Measurements from ENCODE around the gene CDK5.

The CDK5 gene

DNA sequence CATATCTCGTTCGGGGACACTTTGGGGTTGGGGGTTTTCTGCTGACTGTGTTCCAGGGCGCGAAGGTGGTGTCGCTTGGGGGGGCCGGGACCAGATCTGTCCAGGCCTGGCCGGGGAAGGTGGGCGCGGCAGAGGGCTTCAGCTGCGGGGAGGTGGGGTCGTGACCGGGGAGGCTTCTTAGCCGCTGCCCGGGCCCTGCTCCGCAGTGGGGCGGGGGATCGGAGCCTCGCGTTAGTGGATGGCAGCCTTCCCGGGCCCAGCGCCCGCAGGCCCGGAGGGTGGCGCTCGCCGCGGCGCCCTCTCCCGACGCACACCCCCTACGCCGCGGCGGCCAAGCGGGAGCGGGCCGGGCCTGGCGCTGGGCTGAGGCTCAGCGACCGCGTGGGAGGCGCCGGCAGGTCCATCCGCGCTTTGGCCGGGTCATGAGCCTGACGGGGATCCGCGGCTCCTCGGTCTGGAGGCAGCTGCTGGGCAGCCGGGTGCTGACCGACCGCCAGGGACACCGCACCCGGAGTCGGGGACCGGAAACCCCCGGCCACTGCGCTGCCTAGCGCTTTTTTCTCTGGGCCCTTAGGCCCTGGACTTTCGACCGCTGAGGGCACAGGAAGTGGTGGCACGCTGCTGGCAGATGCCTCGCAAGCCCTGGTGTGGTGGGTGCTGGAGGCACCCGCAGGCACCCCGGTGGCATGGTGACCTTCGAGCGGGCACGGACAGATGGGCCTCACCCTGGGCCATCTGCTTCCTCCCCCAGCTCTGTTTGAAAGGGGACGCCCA is 29.7 kb upstream of the CDK5 start:
- DNase-seq (ENCODE audit: low spot score) = no peak

DNA sequence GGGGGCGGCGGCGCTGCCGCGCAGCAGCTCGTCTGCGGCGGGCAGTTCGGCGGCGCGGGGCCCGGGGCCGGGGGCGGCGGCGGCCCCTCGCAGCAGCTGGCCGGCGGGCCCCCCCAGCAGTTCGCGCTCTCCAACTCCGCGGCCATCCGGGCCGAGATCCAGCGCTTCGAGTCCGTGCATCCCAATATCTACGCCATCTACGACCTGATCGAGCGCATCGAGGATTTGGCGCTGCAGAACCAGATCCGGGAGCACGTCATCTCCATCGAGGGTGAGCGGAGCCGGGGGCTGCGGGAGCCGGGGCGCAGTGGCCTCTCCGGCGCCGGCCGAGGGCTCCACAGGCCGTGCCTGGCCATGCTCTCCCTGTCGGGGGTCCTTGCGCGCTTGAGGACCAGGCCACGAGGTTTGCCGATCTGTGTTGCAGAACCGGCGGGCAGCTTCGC is 29.1 kb upstream of the CDK5 start:
- no peak for DNase-seq (ENCODE audit: low spot score)

DNA sequence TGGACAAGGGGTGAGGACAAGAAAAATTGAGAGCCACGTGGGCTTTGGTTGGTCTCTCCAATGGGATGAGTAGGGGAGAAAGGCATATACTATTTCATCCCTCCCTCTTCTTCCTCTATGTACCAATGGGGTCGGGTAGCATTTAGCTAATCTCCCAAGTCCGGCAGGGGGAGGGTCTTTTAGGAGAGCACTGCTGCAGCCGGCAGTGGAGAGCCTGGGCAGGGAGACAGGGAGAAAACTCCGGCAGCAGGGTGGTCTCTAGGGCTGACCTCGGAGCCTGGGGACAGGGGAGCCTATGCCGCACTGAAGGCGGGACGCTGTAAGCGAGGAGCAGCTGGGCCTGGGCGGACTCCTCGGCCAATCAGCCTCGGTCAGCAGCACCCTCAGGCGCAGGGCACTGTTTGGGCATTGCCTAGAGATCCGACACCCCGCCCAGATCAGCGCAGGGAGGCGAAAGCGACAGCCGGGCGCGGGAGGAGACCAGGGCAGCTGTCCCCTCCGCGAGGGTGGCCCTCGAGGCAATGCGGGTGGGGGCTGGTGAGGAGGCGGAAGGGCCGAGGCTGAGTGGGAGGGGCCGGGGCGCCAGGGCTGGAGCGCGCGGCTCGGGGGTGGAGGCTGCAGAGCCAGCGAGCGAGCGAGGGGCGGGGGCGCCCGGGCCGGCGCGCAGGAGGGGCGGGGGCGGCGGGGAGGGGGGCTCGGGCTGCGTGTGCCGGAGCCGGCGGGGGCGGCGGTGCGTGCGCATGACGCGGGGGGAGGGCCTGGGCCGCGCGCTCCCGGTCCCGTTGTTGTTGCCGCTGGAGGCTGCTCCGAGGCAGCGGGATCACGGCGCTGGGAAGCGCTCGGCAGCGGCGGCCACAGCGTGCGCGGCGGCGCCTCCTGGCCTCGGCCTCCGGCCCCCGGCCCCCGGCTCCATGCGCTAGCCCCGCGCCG is 28.3 kb upstream of the CDK5 start, which contains the start of gene AGAP3:
AGAP3 (plus strand) TSS at position 785 of the 930 bp plus-strand sequence. CDS start 267 bp downstream, outside the sequence.
- DNase-seq (ENCODE audit: low spot score) = peak; percentile 89

DNA sequence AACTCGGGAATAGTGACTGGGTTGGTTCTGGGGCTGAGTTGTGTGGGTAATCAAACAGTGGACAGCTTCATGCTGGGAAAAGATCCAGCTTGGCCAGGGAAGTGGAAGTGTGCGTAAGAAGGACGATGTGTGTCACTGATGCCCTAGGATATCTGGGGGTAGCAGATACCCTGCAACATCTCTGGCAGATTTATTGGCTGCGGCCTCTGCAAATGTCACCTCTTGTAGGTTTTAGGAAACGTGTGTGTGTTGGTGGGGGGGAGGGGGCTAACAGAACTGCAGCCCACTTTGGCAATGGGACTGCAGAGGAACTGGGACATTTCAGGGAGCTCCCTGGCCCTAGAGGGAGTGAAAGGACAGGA is 27.6 kb upstream of the CDK5 start:
- no peak for DNase-seq (ENCODE audit: low spot score)

DNA sequence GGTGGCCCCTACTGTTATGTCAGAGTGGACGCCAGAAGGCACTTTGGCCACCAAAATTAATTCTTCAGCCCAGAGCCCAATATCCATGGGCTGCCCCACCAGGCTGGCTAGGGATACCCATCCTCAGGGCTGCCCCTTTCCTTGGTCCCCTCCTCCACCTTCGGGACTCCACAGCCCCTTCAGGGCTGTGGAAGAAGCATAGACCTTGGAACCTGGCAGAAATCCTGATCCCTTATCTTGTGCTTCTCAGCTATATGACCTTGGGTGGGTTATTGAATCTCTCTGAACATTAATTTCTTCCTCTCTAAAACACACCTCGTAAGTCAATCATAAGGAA is 26.1 kb upstream of the CDK5 start:
- no peak for DNase-seq (ENCODE audit: low spot score)

DNA sequence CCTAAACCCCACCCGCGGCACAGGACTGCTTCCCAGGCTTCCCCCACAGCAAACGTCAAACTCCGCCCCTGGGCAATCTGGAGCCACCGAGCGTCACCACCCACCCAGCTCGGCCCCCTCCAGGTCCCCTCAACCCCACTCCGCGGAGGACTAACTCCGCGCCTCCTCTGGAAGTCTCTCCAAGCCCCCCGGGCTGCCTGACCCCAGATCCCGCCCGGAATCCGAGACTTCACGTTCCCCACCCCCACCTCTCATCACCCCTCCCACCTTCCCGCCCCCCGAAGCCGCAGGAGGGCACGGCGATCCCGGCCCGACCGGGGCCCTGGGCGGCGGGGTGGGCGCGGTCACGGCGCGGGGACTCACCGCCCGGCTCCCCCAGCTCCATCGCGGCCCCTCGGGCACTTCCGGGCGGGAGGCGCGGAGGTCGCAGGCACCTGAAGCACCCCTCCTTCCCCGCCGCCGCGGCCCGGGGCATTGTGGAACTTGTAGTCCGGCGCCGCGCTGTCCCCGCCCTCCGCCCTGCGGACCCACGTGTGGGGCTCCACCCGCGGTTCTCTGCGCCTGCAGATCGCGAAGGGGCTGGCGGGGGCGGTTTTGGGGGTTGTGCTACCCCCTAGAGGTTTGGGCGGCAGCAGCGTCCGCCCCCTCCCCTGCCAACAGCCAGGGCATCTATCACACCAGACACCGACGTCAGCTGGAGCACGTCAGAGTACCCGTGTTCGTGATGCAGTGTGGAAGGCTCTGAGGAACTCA is 25.6 kb upstream of the CDK5 start, which contains the start of gene TMUB1:
TMUB1 (minus strand) TSS at position 423 of the 753 bp plus-strand sequence. CDS start 930 bp downstream, outside the sequence.
- peak; percentile 74 for DNase-seq (ENCODE audit: low spot score)

DNA sequence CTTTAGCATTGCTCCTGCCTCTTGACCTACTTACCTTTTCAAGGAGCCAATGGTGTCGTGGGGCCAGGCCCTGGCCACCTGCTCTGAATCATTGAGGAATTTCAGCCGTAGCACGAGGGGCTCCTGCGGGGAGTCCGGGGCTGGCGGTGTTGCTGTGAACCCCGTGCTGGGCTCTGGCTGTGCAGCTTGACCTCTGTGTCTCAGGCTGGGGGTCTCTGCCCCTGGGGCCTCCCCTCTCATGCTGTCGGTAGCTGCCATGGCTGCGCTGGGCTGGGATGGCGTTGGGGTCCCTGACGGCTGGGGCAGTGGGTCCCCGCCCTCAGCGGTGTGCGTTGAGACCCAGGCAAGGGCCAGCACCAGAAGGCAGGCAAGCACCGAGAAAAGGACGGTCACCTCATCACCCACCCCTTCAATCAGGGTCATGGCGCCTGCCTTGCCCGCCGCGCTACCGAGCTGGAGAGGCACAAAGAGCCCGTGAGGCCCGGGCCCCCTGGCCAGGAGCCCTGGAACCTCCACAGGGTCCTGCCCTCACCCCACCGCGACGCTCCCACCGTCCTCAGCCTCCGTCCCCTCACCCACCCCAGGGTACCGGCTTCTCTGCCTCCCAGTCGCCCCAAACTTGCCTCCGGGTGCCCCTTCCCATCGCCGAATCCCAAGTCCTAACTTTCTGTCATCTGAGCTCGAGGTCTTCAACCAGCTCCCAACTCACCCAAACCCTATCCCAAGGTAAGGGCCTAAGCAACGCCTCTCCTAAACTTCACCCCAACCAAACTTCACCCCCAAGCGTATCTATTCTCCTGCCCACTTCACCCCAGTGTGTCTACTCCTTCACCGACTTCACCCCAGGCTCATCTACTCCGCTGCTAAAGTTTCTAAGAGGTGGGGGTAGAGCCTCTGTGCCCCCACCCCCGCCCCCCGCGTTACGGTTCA is 24.7 kb upstream of the CDK5 start:
- no peak for DNase-seq (ENCODE audit: low spot score)

DNA sequence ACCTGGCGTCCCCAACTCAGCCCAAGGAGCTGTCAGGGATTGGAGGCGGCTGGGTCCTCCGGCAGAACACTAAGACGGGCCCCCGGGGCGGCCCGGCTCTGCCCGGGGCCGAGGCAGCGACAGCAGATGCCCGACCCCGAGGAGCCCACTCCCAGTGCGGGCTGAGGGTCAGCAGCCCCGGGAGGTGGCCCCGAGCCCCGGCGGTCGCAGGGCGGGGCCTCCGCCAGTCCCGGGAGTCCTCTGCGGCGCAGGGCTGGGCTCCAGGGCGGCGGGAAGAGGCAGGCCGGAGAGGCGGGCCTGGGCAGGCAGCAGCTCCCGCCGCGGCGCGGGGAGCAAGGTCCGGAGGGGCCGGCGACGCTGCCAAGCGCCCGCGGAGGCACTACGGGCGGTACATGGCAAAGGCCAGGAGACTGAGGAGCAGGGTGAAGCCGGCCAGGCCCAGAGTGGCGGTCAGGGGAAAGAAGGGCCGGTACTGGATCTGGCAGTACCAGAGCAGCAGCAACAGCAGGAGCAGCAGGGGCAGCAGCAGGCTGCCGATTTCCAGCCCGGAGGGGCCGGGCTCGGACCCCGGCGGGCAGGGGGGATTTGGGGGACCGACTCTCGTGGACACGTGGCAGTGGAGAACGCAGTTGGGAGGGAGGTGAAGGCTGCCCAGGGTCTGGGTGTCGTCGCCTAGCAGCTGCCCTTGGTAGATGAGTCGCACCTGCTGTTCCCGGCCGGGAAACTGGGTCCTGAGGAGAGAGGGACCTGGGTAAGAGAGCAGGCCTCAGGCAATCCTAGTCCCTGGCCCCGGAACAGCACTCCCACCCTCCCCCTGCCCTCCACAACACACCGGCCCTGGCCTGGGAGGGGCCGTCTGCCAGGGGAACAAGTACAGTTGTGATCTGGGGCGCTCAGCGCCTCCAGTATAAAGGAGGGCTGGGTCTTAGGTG is 23.7 kb upstream of the CDK5 start:
- DNase-seq (ENCODE audit: low spot score) = no peak

DNA sequence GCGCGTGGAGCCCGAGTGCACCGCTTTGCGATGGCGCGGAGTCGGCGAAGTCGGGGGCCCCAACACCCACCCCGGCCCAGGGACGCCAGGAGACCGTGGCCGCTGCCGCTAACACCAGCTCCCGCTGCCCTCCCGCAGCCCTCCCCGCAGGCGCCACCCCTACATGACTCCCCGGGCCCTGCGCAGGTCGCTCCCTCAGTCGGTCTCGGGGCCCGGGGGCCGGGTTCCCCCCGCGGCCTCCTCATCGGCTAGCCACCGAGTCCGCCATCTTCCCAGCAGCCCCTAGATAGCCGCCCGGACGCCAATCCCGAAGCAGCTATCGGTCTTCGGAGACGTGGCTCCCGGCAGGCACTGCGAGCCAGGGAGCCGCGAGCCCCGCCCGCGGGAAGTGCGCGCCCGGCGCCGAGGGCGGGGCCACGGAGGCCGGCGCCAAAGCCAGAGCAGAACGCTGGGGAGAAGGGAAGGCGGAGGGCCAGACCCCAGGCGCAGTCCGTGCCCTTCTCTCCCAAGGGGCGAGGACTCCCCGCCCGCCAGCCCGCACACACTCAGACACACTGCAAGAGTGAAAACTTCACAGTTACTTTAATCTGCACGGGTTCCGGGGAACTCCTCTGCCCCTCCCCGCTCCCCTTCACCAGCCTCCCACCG is 22.9 kb upstream of the CDK5 start, which contains the start of gene FASTK:
FASTK (minus strand) TSS at position 288 of the 648 bp plus-strand sequence; CDS start at position 245, 43 bp downstream.
- peak; percentile 90 for DNase-seq (ENCODE audit: low spot score)

DNA sequence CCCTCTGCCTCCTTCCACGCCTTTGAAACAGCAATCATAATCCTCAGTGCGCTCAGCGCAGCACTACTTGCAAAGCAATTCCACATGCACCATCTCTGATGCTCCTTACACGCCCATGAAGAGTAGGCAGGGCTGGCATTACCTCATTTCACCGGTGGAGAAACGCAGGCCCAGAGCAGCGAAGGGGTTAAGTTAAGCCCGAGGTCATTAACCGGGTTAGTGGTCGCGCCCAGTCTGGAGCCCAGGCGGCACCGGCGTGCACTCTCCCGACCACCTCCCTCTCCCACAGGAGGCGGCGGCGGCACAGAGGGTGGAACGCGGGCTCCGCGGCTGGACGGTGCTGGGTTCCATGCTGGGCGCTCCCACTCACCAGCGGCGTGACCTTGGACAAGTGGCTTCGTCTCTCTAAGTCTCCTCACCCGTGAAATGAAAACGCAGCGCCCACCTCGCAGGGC is 22.4 kb upstream of the CDK5 start:
- DNase-seq (ENCODE audit: low spot score) = no peak

DNA sequence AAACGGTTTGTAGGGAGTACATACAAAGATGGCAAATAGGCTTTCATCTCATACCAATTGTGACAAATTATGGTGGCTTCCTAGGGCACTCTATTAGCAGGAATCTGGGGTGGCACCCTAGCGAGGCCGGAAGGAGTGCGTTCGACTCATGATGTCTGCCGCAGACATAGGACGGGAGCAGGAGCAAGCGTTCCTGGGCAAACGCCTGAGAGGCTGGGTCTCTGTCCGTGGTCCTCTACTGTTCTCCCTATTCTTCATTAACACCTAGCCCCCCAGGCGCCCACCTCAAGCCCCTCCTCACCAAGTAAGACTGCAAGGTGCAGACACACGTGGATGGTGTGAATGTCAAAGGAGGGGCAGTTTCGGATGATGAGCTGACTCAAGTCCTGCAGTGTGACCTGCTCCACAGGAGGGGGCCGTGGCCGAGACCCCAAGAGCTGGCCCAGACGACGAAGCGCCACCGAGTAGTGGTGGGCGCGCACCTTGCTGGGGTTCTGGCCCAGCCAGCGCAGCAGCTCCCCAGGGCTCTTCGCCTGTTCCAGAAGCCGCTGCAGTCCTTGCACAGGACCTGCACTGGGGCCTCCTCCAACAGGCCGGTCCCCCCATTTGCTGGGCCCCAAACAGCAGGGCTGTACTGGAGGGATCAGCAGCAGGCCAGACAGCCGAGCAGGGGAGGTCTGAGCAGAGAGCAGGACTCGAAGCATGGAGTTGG is 21.7 kb upstream of the CDK5 start:
- DNase-seq (ENCODE audit: low spot score) = no peak

DNA sequence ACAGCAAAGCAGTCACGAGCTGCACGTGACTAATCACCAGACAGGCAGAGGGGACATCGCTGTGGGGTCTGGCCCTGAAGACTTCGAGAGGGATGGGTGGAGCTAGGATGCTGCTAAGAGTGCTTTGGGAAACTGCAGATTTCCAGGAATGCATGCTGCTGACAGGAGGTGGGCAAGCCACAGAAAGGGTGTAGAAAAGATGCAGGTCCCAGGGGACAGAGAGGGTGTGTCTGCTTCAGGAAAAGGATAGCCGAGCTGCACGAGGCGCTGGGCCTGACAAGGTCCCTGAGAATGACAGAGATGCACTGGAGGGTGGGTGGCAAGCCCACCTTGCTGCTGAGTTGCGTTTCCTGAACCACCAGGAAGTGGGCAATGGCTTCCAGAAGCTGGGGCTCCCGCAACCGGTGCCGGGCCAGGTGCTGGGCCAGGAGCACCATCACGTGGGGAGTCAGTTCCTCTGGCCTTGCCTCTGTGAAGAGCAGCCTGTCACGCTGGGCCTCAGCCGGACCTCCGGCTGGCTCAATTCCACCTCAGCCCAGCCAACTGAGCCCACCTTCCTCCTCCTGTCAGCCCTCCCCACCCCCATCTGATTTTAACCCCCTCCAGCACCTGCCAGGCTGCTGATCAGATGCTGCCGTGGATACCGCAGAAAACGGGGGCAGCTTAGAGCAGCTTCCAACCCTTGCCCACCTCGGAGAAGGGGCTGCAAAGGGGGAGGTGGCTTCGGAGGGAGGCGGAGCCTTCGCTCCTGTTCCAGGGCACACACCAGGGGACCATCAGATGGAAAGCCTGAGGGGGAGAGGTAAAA is 20.7 kb upstream of the CDK5 start:
- DNase-seq (ENCODE audit: low spot score) = peak; percentile 62

DNA sequence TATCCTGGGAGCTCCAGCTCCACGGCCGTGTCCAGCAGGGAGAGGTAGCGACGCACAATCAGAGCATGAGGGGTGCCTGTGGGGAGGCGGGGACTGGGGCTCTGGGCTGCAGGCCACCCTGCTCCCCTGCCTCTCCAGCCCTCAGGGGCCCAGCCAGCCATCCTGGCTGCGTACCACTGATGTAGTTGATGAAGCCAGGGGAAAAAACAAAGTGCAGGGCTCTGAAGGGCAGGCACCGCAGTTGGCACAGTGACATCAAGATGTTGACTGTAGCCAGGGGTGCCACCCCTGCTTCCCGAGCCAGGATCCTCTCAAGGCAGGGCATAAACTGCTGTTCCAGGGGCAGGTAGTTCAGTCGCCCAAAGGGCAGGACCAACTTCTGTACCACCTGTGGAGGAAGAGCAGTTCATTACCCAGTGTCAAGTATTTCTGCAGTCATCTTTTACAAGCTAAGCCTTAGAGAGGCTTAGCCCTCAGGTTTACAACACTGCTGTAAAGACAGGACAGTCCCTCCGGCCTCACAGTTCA is 20.1 kb upstream of the CDK5 start:
- no peak for DNase-seq (ENCODE audit: low spot score)

DNA sequence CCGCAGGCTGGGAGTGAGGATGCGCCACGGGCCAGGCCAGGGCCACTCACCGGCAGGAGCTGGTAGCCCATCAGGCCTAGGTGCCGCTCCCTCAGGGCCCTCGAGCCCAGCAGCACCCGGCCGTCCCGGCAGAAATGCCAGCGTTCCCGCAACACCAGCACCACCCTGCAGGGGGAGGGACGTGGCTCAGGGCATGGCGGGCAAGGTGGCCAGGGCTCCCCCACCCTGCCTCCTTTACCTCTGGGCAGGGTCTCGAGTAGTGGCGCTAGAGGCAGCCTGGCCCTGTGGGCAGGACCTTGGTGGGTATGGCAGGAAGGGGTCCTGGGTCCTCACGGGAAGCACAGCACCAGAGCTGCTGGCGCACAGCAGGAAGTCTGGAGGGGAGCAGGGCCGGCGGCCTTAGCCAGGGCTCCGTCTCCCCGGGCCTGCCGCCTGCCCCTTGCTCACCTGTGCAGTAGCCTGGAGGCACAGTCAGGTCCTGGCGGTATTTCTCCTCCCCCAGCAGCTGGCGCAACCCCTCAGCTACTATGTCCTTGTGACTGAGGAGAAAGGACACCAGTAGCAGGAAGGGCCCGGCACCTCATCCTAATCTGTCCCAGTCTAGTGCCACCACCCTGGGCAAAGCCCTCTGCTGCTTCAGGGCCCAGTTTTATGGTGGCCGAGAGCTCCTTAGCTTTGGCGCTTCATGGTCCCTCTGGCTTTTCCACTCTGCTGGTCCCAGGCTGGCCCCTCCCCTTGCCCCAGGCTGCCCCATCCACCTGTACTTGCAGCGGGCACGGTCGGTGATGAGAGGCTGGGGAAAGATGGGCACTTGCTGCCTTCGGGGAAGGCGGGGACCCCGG is 19.4 kb upstream of the CDK5 start:
- DNase-seq (ENCODE audit: low spot score) = no peak

DNA sequence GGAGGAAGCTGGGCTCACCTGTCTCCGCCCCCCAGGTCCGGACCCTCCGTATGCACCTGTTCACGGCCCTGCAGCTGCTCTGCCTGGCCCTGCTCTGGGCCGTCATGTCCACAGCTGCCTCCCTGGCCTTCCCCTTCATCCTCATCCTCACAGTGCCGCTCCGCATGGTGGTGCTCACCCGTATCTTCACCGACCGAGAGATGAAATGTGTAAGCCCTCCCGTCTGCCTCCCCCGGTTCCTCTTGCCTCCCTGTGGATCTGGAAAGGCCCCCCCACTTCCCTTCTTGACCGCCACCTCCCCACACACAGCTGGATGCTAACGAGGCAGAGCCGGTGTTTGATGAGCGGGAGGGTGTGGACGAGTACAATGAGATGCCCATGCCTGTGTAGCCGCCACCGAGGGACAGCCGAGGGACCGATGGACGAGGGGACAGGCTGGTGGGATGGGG is 18.3 kb upstream of the CDK5 start:
- DNase-seq (ENCODE audit: low spot score) = no peak

DNA sequence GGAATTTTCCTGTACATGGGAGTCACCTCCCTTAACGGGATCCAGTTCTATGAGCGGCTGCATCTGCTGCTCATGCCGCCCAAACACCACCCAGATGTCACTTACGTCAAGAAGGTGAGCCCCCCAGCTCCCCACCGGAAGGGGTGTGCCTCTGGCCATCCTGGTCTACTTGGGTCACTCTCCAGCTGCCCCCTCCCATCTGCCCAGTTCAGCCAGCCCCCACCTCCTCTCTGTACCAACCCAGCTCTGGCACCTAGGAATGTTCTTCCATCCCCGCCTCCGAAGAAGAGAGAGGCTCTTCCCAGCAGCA is 17.9 kb upstream of the CDK5 start:
- DNase-seq (ENCODE audit: low spot score) = no peak

All from SK-N-DZ (cell line).